ENCODE results near the gene ARHGEF4.

- TF ChIP-seq CTCF (IDR thresholded peaks at IDR 0.05) (no peak), POLR2A (IDR thresholded peaks at IDR 0.05) (no peak), POLR2AphosphoS5 (IDR thresholded peaks at IDR 0.05) (no peak), EP300 (IDR thresholded peaks at IDR 0.05) (no peak)
These were observed 94.3 kb downstream of the ARHGEF4 start for GRCh38 chr2:130930740-130931659.

Data from sigmoid colon (tissue), 4 donors.